ENCODE data around the gene CYP1B1.
A peak's percentile ranks its signal among the peaks of the same experiment; 100 is the strongest.

The CYP1B1 gene

DNA sequence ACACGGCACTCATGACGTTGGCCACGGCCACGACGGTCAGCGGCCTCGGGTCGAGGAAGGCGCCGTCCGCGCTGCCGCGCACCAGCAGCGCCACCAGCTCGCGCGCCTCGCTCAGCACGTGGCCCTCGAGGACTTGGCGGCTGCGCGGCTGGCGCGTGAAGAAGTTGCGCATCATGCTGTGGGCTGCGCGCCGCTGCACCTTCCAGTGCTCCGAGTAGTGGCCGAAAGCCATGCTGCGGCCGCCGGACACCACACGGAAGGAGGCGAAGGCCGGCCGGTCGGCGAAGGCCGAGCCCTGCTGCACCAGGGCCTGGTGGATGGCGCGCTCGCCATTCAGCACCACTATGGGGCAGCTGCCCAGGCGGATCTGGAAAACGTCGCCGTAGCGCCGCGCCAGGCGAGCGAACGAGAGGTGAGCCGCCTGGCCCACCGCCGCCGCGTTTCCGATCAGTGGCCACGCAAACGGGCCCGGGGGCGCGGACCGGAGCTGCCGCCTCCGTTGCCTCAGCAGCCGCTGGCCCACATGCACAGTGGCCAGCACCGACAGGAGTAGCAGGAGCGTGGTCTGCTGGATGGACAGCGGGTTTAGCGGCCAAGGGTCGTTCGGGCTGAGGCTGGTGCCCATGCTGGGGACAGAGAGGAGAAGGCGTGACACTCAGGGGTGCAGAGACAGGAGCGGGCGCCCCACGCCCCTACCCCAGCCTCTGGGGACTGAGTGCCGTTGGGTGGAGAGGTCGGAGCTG is 1.0 kb downstream of the CYP1B1 start:
- no peak for DNase-seq

DNA sequence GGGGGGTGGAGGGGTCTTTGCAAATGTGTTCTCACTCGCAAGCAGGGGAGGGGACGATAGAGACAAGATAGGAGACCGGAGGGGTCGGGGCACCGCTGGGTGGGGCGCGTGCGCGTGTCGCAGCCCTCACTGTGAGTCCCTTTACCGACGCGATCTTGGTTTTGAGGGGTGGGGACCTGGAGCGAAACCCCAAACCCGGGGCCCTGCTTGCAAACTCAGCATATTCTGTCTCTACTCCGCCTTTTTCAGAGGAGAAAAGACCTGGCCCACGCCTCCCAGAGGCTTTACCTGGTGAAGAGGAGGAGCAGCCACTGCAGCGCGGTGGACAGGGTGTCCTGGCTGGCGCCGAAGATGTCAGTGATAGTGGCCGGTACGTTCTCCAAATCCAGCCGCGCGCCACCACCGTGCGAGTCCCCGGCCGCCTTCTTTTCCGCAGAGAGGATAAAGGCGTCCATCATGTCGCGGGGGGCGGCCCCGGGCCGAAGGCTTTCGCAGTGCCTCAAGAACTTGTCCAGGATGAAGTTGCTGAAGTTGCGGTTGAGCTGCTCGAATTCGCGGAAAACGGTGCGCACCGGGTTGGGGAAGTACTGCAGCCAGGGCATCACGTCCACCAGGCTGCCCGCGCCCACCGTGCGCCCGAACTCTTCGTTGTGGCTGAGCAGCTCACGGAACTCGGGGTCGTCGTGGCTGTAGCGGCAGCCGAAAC is 1.7 kb downstream of the CYP1B1 start:
- no peak for DNase-seq

DNA sequence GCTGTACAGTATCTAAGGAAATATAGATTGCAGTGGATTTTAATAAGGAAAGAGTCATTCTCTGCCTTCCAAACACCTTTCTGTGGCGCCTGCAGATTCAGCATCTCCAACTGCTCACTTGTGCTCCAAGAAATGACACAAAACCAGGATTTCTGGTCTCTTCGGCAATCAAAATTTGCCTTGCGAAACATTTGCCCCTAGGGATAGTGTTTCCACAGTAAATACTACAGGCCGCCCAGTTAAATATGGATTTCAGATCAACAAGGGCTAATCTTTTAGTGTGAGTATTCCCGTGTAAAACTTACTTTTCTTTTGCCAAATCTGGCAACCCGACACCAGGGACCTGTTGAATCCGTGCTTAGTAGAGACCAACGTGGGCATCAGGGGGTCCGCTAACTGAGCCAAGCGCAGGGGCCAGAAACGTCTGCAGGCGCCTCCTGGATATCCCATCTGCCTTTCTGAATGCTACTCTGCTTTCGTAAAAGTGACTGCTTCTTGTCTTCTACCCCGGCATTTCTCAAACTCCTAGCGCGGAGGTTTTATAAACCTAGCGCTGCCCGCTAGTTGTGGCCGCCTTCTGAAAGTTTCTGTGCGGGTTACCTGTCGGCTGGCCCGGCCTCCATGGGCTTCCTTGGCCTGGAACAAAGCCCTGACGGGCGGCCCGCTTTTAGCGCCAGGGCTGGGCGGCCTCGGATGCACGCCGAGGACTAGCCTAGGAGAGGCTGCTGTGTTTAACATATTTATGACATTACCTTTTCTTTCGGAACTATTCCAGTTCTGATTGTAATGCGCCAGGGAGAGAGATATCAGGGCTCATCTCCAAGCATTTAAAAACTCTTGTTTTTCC is 2.5 kb downstream of the CYP1B1 start:
- DNase-seq = no peak

DNA sequence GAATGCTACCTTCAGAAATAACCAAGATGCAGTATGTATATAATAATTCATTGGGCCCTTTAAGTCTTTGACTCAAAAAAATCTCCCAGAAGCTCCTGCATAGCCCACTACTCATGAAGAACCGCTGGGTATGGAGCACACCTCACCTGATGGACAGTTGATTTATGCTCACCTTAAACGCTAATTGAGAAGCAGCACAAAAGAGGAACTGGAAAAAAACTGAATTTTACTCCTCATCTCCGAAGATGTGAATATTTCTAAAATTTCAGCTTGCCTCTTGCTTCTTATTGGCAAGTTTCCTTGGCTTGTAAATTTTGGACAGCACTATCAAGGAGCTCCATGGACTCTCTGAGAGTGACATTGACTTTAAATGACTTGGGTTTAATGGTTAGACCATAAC is 5.5 kb downstream of the CYP1B1 start:
- no peak for DNase-seq

DNA sequence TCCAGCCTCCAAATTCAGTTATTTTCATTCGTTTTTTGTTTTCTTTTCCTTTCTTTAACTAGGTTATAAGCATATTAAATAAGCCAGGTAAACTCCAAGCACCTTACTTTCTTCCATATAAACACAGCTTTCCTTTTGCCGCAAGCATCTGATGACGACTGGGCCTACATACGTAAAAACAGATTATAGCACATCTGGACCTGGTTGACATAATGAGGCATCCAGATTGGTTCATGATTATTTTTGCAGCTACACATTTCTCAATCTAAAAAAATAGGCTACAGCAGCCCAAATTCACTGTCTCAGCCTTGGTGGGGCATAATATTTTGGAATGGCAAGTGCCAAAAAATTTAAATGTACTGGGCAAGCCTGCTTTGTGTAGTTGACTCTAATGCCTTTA is 7.7 kb downstream of the CYP1B1 start:
- no peak for DNase-seq

DNA sequence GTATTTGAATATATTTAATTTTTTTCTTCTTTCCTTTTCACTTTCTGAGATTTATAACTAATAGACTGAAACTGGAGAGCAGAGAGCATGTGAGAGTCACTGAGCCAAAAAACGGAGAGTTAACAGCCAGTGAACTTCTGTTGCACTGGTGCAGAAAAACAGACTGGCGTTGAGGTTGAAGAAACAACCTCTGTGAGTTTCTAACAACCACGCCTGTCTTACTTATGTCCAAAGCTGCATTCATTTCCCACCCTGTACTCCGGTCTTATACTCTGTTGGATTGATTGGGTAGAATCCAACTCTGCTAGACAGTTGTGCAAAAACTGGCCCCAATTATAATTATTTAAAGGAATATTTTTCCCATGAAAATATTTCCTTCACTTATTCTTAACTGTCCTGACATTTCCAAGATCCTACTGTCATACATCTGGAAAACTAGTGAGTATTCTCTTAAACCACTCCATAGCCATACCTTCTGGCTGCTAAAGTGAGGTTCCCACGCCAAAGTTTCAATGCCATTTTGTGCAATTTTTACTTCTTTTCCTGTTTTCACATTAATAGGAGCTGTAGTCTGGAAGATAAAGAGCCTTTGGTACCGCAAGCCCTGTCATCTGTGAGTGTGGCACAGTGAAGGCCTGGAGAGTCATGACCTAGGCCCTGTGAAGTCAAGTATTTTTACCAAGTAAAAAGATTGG is 9.4 kb downstream of the CYP1B1 start:
- DNase-seq = no peak

DNA sequence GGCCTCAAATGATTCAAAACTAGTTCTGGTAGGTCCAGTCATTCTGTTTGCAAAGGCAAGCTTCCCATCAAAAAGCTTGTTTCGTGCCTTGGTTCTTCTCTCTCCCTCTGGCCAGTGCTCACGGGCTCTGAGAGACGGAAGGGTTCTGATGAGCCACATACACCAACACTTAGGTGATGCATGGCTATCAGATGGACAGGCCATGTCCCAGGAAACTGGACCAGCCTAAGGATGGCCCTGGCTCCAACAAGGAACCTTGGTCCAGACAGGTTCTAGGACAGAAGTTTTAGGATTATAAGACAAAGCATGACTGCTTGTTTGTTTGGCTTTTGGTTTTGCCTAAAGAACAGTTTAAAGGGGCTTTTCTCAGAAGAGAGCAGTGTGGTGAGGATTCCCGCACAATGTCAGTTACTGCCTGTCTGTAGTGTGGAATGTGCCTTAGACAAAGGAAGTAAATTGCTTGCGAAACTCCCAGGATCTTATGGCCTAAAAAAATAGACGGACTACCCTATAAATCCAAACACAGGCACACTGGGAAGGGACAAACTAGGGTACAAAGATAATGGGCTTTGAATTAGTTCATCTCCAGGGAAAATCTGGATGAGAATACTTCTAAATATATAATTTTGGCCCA is 10.3 kb downstream of the CYP1B1 start:
- DNase-seq = no peak

DNA sequence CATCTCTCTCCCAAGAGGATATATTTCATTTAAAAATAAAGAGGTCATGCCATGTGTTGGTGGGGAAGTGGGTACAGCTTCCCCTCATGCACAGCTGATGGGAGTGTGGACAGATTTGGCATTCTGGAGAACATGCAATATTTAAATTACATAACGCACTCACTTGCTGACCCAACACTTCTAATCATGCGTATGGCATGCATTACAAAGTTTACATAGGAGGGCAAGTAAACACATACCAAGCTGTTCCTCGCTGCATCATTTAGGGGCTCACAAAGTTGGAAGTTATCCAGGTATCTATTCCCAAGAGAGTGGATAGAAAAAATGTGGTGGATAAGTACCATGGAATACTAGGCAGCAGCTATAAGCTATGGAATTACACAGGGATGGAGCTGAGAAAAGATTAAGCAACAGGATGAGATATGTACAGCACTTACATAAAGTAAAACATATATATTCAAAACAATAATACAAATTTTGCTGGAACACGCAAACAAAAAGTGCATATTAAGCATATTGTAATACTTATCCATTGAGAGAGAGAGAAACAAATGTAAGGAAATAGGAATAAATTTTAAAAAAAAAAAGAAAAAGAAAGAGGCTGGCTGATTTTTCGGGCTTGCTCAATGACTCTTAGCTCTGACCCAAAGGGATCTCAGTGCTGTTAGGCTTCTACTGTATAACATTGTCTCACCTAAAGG is 11.0 kb downstream of the CYP1B1 start:
- DNase-seq = no peak

DNA sequence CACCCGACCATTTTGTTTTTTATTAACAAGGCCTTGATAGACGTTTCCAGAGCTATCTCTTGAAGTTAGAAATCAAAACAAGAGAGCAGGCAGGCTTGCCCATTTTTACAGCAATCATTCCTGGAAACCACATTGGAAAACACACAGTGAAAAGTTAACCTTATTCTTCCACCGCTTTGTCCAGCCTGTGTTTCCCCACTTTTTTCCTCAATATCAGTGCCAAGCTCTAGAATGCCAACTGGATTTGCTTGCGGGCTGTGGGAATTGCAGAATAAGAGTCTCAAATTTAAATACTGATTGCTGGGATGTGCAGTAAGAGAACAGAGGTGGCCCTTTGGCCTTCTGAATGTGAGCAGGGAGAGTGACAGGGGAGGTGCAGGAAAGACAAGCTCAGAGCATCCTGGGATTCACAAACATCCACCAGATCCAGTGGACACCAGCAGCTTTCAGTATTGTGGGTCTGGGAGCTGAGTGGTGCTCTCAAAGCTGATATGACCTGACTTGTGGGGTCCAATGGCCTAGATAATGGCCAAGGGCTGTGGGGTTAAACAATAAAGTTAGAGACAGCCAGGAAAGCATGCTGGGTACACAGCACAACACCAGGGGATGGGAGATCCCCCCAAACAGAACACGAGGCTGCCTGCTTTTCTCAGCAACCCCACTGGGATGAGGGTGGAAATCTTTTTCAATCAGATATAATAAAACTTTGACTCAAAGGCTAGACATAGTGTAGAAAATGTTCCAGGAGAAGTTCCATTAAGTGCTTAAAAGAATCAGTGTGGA is 15.5 kb downstream of the CYP1B1 start:
- no peak for DNase-seq

DNA sequence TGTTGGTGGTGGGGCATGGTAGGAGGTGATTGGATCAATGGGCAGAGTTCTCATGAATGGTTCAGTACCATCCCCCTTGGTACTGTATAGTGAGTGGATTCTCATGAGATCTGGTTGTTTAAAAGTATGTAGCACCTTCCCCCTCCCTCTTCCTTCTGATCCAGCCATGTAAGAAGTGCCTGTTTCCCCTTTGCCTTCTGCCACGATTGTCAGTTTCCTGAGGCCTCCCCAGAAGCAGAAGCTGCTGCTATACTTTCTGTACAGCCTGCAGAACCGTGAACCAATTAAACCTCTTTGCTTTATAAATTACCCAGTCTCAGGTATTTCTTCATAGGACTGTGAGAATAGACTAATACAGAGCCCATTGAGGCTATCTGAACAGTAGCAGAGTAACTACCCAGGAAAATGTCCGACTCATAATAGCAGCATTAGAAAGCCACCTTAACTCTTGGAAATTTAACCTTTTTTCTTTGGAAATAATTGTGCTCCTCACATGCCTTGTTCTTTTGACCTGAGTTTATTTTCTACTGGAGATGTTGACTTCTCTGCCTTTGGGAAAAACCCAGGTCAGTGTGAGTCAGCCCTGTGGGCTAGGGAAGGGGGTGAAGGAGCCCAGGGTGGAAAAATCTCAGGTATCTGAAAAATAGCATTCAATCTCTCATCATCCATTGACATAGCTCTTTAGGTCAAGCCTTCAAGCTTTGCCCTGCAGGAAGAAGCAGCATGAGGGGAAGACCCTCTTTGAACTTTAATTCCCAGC is 18.1 kb downstream of the CYP1B1 start:
- no peak for DNase-seq

DNA sequence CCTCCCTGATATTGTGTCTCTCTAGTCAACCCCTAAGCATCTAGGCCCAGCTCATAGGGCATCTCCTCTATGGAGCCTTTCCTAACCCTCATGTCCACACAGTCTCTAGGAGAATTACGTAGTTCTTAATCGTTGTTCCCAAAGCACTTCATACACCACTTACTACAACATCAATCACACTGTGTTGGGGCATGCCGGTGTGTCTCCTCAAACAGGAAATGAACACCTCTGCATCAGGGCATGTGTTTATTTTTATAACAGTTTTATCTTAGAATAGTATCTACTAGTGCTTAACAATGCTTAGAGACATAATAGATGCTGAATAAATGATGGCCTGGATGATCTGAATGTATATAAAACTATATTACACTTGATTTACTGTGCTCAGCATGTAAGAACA is 19.7 kb downstream of the CYP1B1 start:
- no peak for DNase-seq

DNA sequence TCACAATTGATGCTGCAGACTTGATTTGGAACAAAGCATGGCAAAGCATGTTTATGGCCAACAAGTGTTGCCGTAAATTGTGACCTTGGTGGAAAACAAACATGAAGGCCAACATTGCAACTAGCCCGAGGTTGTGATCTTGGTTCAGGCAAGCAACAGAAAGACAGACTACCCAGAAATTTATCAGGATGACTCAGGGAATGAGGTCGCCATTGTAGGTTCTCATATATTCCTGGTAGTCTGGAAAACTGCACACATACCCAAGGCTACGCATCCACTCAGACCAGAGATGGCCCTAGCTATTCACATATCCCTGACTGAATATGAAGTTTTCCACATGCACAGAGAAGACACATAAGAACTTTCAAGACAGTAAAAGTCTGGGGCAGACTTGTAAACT is 30.1 kb downstream of the CYP1B1 start:
- DNase-seq = no peak

DNA sequence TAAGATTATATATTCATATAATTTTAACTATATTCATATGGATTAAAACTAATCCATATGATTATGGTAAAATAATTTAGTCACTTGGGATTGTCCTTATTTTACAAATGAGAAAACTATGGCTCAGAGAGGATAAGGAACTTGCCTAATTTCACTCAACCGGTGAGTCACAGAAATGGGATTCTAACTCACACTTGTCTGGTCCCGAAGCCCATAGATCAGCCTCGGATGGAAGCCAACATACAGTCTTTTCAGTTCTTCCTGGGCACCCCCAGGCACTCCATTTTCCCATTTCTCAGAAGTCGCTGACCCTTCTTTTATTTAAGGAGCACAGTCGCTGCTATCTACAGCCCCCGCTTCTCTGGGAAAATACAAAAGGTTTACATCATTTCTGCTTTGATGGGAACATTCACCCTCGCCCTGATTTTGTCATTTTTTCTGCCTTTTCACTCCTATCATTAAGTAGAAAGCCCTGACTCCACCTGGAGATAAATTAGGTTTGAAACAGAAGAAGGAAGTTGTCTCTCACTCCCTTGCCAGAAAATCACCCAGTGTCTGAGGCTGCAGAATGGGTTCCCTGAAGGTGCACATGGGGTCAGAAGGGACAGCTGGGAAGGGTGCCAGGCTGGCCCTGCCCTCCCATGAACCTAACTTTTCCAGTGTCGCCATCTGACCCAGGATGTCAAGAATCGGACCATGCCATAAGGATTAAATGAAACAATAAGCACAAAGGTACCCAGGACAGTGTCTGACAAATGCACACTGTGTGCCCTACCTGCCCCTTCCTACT is 36.6 kb downstream of the CYP1B1 start:
- no peak for DNase-seq

DNA sequence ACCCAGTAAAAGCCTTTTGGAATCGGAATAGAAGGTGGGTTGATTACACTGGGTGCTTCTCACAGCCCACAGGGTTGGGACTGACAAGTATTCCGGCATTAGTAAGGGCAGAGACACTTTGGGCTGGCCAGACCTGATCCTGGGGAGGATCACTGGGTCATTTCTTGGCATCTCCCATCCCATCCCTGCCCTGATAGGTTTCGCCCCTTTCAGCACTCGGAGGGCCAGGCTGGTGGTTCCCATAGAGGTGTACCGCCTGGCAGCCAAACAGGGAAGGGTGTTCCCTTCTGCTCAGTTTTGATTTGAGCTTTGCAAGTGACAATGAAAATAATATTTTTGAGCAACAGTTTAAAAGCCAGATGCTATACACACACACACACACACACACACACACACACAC is 37.3 kb downstream of the CYP1B1 start:
- no peak for DNase-seq

DNA sequence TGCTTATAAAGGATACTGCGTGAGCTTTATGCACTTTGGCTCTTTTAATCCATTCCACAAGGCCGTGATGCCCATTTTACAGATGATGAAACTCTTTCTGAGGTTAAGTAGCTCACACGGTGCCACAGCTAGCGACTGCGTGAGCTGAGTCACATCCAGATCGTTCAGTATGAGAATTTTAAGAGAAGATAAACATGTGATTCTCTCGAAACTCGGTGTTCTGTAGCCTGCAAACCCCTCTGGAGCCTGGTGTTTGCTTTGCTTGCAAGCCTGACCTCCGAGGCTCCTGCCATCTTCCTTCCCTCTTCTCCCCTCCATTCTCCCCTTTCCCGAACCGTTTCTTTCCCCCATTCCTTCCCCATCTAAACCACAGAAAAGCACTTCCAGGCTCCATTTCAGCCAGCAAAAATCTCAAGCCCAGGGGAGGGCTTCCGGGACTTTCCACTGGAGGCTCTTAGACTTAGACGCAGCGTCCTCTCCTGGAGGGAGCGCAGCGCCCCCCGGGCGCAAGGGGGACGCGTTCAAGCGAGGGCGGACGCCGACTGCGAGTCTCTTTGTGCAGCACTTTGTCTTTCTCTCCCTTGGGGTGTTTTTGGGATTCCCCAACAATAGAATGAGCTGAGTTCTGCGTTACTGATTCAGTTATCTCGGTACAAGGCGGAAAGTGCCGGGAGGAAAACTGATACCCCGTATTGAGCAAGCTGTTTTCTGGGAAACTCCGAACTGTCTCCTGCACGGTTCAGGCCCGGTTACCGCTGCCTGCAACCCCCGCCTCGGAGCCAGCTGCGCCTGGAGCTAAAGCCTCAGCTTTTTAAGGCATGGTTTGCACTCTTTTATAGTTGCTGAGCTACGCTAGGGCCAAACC is 38.0 kb downstream of the CYP1B1 start:
- DNase-seq = peak; percentile 48

DNA sequence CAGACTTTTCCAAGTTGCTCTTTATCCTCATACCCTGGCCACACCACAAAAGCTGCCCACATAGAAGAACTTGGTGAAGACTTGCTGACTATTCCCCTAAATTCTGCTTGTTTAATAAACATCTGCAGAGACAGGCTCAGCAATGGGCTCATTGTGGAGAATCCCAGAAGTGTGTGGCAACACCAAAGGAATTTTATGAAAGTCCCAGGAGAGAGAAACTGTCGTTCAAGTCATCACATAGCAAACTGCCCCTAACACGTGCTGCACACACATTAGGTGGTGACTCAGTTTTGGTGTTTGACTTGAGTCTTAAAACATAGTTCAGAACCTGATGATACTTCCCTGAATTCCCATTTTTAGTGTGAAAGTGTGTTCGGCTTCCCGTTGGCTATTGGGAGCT is 38.6 kb downstream of the CYP1B1 start:
- DNase-seq = no peak

DNA sequence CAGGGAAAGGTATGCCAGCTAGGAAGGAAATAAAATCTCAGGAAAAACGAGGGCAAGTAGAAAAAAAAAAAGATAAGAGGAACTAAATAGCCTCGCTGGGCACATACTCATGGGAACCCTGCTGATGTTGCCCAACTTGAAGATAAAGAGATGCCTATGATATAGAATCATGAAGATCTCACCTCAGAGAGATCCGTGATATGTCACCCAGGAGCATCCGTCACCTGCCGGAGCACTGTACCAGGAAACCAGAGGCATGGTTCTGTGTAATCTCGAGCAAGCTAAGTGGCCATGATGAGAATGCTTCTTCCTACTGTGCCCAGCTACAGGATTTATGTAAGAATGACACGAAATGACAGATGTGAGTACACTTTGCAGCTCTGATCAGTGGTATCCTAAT is 40.0 kb downstream of the CYP1B1 start:
- DNase-seq = no peak

DNA sequence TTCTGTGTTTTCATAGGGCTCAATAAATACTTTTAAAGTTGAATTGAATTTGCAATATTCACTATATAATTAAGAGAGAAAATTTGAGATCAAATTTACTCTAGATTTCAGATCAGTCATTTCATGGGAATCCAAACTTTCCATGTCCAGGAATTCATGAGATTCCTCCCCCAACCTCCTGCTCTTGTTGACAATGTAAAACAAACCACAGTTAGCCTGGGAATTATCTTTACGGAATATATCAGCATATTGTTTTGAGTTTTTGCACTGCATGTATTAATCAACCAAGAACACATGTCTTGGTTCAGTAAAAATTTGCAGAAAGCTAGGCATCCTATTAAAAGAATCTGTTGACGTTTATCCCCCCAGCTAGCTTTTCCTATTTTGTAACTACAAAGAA is 42.3 kb downstream of the CYP1B1 start:
- no peak for DNase-seq

DNA sequence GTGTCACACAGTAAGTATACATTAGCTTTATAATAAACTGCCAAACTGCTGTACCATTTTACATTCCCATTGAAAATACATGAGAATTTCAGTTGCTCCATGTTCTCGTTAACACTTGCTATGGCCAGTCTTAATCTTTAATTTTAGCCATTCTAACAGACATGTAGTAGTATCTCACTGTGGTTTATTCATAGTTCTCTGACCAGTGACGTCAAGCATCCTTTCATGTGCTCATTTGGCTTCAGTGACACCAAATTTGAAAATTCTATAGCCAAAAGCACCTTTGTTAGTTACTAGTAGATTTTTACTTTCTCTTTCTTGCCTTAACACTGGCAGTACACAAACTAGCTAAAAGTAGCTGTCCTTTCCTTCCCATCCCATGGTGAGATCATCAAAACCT is 43.0 kb downstream of the CYP1B1 start:
- no peak for DNase-seq
